Middle frontal gyrus (tissue), 1 donor: ENCODE results near the gene CLCN2.

ENCODE experiments used
- DNase-seq: peaks from one replicate; pipeline ENCODE4 v3.0.0-alpha.2; 2015; ENCODE audit warnings: low spot score; ENCODE audit errors: extremely low spot score

CLCN2 gene

GRCh38 chr3:184360070-184360928 lies 1.1 kb downstream of the CLCN2 start:
- no peak for DNase-seq

GRCh38 chr3:184359610-184360009 lies 1.8 kb downstream of the CLCN2 start:
- no peak for DNase-seq

GRCh38 chr3:184358921-184359350 lies 2.5 kb downstream of the CLCN2 start:
- DNase-seq = no peak

GRCh38 chr3:184358124-184358767 lies 3.2 kb downstream of the CLCN2 start:
- no peak for DNase-seq

- no peak for DNase-seq
These were observed 3.9 kb downstream of the CLCN2 start for GRCh38 chr3:184357248-184358123.

- DNase-seq = no peak
These were observed 6.0 kb downstream of the CLCN2 start for GRCh38 chr3:184355261-184356040.

GRCh38 chr3:184354754-184355153 lies 6.7 kb downstream of the CLCN2 start:
- DNase-seq = no peak

GRCh38 chr3:184354121-184354728 lies 7.2 kb downstream of the CLCN2 start:
- DNase-seq = no peak

GRCh38 chr3:184353546-184353941 lies 7.9 kb downstream of the CLCN2 start:
- DNase-seq = no peak

- DNase-seq = no peak
These were observed 8.4 kb downstream of the CLCN2 start for GRCh38 chr3:184352897-184353545.

GRCh38 chr3:184352149-184352785 lies 9.1 kb downstream of the CLCN2 start:
- no peak for DNase-seq

- DNase-seq = no peak
These were observed 9.8 kb downstream of the CLCN2 start for GRCh38 chr3:184351511-184352148.

- DNase-seq = no peak
These were observed 10.8 kb downstream of the CLCN2 start for GRCh38 chr3:184350618-184351017.

- no peak for DNase-seq
These were observed 11.6 kb downstream of the CLCN2 start for GRCh38 chr3:184349563-184350470.

GRCh38 chr3:184348057-184348382 lies 13.4 kb downstream of the CLCN2 start:
- no peak for DNase-seq

- no peak for DNase-seq
These were observed 13.9 kb downstream of the CLCN2 start for GRCh38 chr3:184347321-184348056.

- no peak for DNase-seq
These were observed 14.8 kb downstream of the CLCN2 start for GRCh38 chr3:184346480-184347190.
